DOHH2 (cell line): ENCODE data around the gene AUTS2.

ENCODE experiments used
- H3F3A ChIP-seq: fragments of 200-600 bp; sonication (generic), shearing (Covaris generic); 2 replicates; pipeline ENCODE4 v1.6.0; 2016; ENCODE audit warnings: antibody characterized with exemption, mild to moderate bottlenecking; ENCODE audit not compliant: control insufficient read depth, insufficient read depth
- H3K27ac ChIP-seq: fragments of 200-600 bp; sonication (generic); 2 replicates; pipeline ENCODE4 v1.5.1; 2014; ENCODE audit warnings: low read depth, mild to moderate bottlenecking, low read length, moderate library complexity
- H3K27me3 ChIP-seq: fragments of 200-600 bp; sonication (generic); 2 replicates; pipeline ENCODE4 v1.6.1; 2014; ENCODE audit warnings: mild to moderate bottlenecking, low read length, mixed read lengths; ENCODE audit not compliant: control insufficient read depth
- H3K36me3 ChIP-seq: fragments of 200-600 bp; sonication (generic); 2 replicates; pipeline ENCODE4 v1.6.1; 2014; ENCODE audit warnings: mild to moderate bottlenecking, low read length, moderate library complexity, mixed read lengths; ENCODE audit not compliant: control insufficient read depth
- H3K4me1 ChIP-seq: fragments of 200-600 bp; sonication (generic); 2 replicates; pipeline ENCODE4 v1.6.1; 2014; ENCODE audit warnings: mild to moderate bottlenecking, low read length, mixed read lengths; ENCODE audit not compliant: control insufficient read depth
- H3K4me2 ChIP-seq: fragments of 200-600 bp; sonication (generic); 2 replicates; pipeline ENCODE4 v1.6.0; 2014; ENCODE audit warnings: mild to moderate bottlenecking, low read length, moderate library complexity
- H3K4me3 ChIP-seq: fragments of 200-600 bp; sonication (generic); 2 replicates; pipeline ENCODE4 v1.5.1; 2014; ENCODE audit warnings: mild to moderate bottlenecking, low read length, mixed read lengths
- H3K79me2 ChIP-seq: fragments of 200-600 bp; sonication (generic); 2 replicates; pipeline ENCODE4 v1.6.1; 2014; ENCODE audit warnings: mild to moderate bottlenecking, low read length, mixed read lengths; ENCODE audit not compliant: control insufficient read depth
- H3K9me2 ChIP-seq: fragments of 200-600 bp; sonication (generic); replicated peaks from 2 replicates; pipeline ENCODE4 v1.6.1; 2014; ENCODE audit warnings: mild to moderate bottlenecking, low read length, mixed read lengths; ENCODE audit not compliant: control insufficient read depth
- H3K9me3 ChIP-seq: fragments of 200-600 bp; sonication (generic); 2 replicates; pipeline ENCODE4 v1.6.1; 2014; ENCODE audit warnings: antibody characterized with exemption, low read length, mixed read lengths; ENCODE audit not compliant: control insufficient read depth, insufficient read depth
- H4K20me1 ChIP-seq: fragments of 200-600 bp; sonication (generic); 2 replicates; pipeline ENCODE4 v1.6.0; 2014; ENCODE audit warnings: low read depth, mild to moderate bottlenecking, antibody characterized with exemption, low read length, moderate library complexity; ENCODE audit not compliant: control insufficient read depth, insufficient read depth
- EZH2phosphoT487 ChIP-seq: fragments of 200-600 bp; sonication (generic); IDR thresholded peaks from 2 replicates; pipeline ENCODE4 v1.6.1; 2017; ENCODE audit warnings: borderline replicate concordance, mild to moderate bottlenecking, antibody characterized with exemption, low read length, moderate library complexity, mixed read lengths
- TF ChIP-seq, protein P1 (sequence below): fragments of 200-600 bp; sonication (generic); IDR thresholded peaks from one replicate; pipeline ENCODE4 v1.5.1; 2014; ENCODE audit warnings: antibody characterized with exemption, mild to moderate bottlenecking, low read depth, low read length; ENCODE audit not compliant: poor library complexity, severe bottlenecking

The AUTS2 gene

DNA sequence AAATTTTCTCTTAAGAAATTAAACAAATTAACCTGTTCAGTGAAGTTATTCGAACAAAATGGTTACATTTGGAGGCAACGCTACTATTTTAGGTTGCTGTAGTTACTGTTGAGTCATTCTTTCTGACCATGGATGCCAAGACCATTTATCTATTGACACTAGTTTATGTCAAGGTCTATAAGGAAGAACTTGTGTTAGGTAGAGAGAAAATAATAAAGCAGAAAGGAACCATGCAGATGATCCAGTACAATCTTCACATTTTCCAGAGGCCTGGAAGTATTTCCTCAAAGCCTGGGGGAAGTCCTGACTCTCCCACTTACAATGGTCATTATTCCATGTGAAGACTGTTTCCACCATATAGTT lies 925.7 kb downstream of the AUTS2 start:
- Histone ChIP-seq H3K27ac (no peak overlapping the region), H3K4me1 (no peaks in the 10 kb centered on the region), H3K79me2 (no peaks in the 10 kb centered on the region), H3K4me3 (no peak overlapping the region), H3K9me3 (no peaks in the 10 kb centered on the region), H3K9me2 (no peaks in the 10 kb centered on the region), H3K4me2 (no peak overlapping the region), H4K20me1 (no peaks in the 10 kb centered on the region), H3F3A (no peaks in the 10 kb centered on the region), H3K36me3 (no peaks in the 10 kb centered on the region), H3K27me3 (no peaks in the 10 kb centered on the region)
- TF ChIP-seq, protein P1, sequence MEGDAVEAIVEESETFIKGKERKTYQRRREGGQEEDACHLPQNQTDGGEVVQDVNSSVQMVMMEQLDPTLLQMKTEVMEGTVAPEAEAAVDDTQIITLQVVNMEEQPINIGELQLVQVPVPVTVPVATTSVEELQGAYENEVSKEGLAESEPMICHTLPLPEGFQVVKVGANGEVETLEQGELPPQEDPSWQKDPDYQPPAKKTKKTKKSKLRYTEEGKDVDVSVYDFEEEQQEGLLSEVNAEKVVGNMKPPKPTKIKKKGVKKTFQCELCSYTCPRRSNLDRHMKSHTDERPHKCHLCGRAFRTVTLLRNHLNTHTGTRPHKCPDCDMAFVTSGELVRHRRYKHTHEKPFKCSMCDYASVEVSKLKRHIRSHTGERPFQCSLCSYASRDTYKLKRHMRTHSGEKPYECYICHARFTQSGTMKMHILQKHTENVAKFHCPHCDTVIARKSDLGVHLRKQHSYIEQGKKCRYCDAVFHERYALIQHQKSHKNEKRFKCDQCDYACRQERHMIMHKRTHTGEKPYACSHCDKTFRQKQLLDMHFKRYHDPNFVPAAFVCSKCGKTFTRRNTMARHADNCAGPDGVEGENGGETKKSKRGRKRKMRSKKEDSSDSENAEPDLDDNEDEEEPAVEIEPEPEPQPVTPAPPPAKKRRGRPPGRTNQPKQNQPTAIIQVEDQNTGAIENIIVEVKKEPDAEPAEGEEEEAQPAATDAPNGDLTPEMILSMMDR, result no peak
- TF ChIP-seq EZH2phosphoT487, result no peak

DNA sequence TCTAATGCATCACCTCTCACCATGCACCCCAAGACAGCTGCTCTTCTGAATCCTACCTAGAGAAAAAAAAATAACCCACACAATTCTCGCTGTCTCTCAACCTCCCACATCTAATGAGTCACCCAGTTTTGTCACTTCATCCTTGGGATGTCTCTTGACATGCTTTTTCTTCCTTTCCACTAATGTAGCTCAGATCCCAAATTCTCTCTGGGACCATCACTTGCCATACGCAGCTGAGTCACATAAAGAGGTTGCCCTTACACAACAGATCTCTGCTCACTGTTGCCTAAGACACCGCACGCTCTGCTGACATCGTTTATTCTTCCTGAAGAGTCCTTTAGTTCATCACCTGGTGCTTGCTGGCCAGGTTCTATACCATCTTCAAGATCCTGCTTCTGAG lies 927.7 kb downstream of the AUTS2 start:
- Histone ChIP-seq H3K4me2 (no peak overlapping the region), H3K79me2 (no peaks in the 10 kb centered on the region), H3K4me3 (no peak overlapping the region), H3K27me3 (no peaks in the 10 kb centered on the region), H3K4me1 (no peaks in the 10 kb centered on the region), H3K36me3 (no peaks in the 10 kb centered on the region), H3K9me2 (no peaks in the 10 kb centered on the region), H3F3A (no peaks in the 10 kb centered on the region), H4K20me1 (no peaks in the 10 kb centered on the region), H3K27ac (no peak overlapping the region), H3K9me3 (no peaks in the 10 kb centered on the region)
- TF ChIP-seq, protein P1, result no peak
- no peak for TF ChIP-seq EZH2phosphoT487

DNA sequence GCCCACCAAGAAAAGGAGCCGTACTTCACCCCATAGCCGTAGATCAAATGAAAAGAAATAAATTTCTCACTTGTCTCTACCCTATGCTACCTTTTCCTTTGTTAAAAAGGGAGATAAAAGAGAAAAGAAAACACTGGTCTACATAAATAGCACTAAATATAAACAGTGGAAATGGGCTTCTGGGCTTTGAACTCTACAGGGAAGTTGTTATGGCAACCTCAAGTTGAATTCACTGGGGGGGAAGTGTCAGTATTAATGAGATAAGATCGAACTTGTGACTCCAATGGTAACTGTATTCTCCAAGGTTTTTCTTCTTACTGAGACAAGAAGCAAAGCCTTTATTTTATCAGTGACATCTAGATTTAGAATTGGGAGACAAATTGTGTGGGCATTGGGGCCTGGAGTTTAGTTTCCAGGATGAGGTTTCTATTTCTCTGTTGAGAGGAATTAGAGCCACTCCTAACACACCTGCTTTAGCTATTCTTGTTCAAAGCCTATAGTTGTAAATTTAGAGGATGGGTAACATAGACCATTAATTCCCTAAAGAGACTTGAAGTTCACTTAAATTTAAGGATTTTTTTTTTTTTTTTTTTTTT lies 929.3 kb downstream of the AUTS2 start:
- Histone ChIP-seq H3K4me2 (no peak overlapping the region), H3F3A (no peaks in the 10 kb centered on the region), H3K9me2 (no peaks in the 10 kb centered on the region), H3K27ac (no peak overlapping the region), H4K20me1 (no peaks in the 10 kb centered on the region), H3K9me3 (no peaks in the 10 kb centered on the region), H3K4me1 (no peaks in the 10 kb centered on the region), H3K4me3 (no peak overlapping the region), H3K36me3 (no peaks in the 10 kb centered on the region), H3K27me3 (no peaks in the 10 kb centered on the region), H3K79me2 (no peaks in the 10 kb centered on the region)
- TF ChIP-seq EZH2phosphoT487, result no peak
- TF ChIP-seq, protein P1, result no peak
